Stomach smooth muscle (tissue), 2 donors: Measurements from ENCODE around the gene HEXD.

Experiments
- H3K27ac ChIP-seq: one replicate; pipeline ENCODE4 v1.7.0; 2013; ENCODE audit warnings: mild to moderate bottlenecking, low read length, inconsistent platforms
- H3K27me3 ChIP-seq, 2 donors: one replicate each; pipeline ENCODE4 v1.7.0; 2013; ENCODE audit warnings: low read length in 2 of 2; ENCODE audit not compliant: insufficient read depth in 2 of 2, control insufficient read depth in 1 of 2
- H3K36me3 ChIP-seq, 2 donors: one replicate each; pipeline ENCODE4 v1.7.0; 2013; ENCODE audit warnings: low read length in 2 of 2; ENCODE audit not compliant: control insufficient read depth in 2 of 2, insufficient read depth in 2 of 2
- H3K4me1 ChIP-seq: one replicate; pipeline ENCODE4 v1.7.0; 2013; ENCODE audit warnings: low read length; ENCODE audit not compliant: control insufficient read depth, insufficient read depth
- H3K4me3 ChIP-seq, 2 donors: one replicate each; pipeline ENCODE4 v1.7.0; 2013; ENCODE audit warnings: low read length in 2 of 2
- H3K9ac ChIP-seq, 2 donors: one replicate each; pipeline ENCODE4 v1.7.0; 2013; ENCODE audit warnings: low read length in 2 of 2, mild to moderate bottlenecking in 1 of 2
- H3K9me3 ChIP-seq, 2 donors: one replicate each; pipeline ENCODE4 v1.7.0; 2013; ENCODE audit warnings: low read length in 2 of 2; ENCODE audit not compliant: control insufficient read depth in 2 of 2
- donor health status: healthy.
- donor health status: Pancreatic carcinoma.

HEXD gene

GRCh38 chr17:82424001-82424862, 6.1 kb downstream of the HEXD start:
- peaks cover 4 to 8% of the 10 kb centered on the region in 2 donors for H3K36me3 ChIP-seq
- no peak overlapping the region for H3K9ac ChIP-seq
- H3K9me3 ChIP-seq: peaks cover 0 to 8% of the 10 kb centered on the region in 2 donors
- H3K27ac ChIP-seq: no peak overlapping the region
- H3K27me3 ChIP-seq: no peaks in the 10 kb centered on the region
- no peak overlapping the region for H3K4me3 ChIP-seq
- no peaks in the 10 kb centered on the region for H3K4me1 ChIP-seq

DNA sequence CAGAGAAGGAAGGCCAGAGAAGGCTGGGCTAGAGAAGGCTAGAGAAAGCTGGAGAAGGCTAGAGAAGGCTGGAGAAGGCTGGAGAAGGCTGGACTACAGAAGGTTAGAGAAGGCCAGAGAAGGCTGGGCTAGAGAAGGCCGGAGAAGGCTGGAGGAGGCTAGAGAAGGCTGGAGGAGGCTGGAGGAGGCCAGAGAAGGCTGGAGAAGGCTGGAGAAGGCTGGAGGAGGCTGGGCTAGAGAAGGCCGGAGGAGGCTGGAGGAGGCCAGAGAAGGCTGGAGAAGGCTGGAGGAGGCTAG, 6.7 kb downstream of the HEXD start:
- H3K4me3 ChIP-seq: no peak overlapping the region
- H3K27me3 ChIP-seq: no peaks in the 10 kb centered on the region
- H3K4me1 ChIP-seq: no peaks in the 10 kb centered on the region
- no peak overlapping the region for H3K9ac ChIP-seq
- peaks cover 4 to 8% of the 10 kb centered on the region in 2 donors for H3K36me3 ChIP-seq
- no peak overlapping the region for H3K27ac ChIP-seq
- peaks cover 0 to 8% of the 10 kb centered on the region in 2 donors for H3K9me3 ChIP-seq

- Histone ChIP-seq H3K36me3 (no peaks in the 10 kb centered on the region), H3K27ac (no peak overlapping the region)
Observed at GRCh38 chr17:82428546-82428945, 10.4 kb downstream of the HEXD start.

GRCh38 chr17:82429824-82430223, 11.7 kb downstream of the HEXD start:
- no peaks in the 10 kb centered on the region for H3K9me3 ChIP-seq
- H3K27ac ChIP-seq: no peak overlapping the region
- H3K4me3 ChIP-seq: no peak overlapping the region
- no peak overlapping the region for H3K9ac ChIP-seq
- no peaks in the 10 kb centered on the region for H3K4me1 ChIP-seq
- H3K36me3 ChIP-seq: no peaks in the 10 kb centered on the region
- H3K27me3 ChIP-seq: no peaks in the 10 kb centered on the region

More at GRCh38 chr17:82428546-82428945, 10.4 kb downstream of the HEXD start:
- Histone ChIP-seq H3K9me3 (no peaks in the 10 kb centered on the region), H3K27me3 (no peaks in the 10 kb centered on the region), H3K9ac (no peak overlapping the region), H3K4me1 (no peaks in the 10 kb centered on the region), H3K4me3 (no peak overlapping the region)

GRCh38 chr17:82432017-82432416, 13.9 kb downstream of the HEXD start:
- Histone ChIP-seq H3K4me1 (no peaks in the 10 kb centered on the region), H3K9ac (no peak overlapping the region), H3K27me3 (no peaks in the 10 kb centered on the region), H3K4me3 (no peak overlapping the region), H3K36me3 (no peaks in the 10 kb centered on the region), H3K9me3 (no peaks in the 10 kb centered on the region), H3K27ac (no peak overlapping the region)

DNA sequence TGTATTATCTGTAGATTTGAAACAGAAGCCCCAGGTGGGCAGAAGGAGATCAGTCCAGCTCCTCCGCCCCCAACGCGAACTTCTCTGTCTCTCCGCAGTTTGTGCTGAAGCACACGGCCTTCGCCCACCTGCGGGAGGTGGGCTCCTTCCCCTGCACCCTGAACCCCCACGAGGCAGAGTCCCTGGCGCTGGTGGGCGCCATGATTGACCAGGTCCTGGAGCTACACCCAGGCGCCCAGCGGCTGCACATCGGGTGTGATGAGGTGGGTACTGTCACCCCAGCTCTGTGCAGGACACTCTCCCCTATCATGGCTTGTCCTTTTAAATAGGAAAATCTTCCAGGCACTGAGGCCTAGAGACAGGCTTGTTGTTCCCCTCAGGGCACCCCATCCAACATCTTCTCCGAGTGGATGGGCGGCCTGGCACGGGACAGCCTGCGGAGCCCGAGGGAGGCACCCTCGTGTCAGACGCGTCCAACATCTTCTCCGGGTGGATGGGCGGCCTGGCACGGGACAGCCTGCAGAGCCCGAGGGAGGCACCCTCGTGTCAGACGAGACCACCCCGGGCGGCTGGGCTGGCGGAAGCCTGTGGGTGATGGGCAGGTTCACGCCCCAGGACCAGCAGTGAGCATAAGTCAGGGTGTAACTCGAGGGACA, 15.5 kb downstream of the HEXD start:
- H3K9ac ChIP-seq: no peak overlapping the region
- H3K36me3 ChIP-seq: no peaks in the 10 kb centered on the region
- H3K27me3 ChIP-seq: no peaks in the 10 kb centered on the region
- no peaks in the 10 kb centered on the region for H3K9me3 ChIP-seq
- H3K4me3 ChIP-seq: no peak overlapping the region
- no peak overlapping the region for H3K27ac ChIP-seq
- no peaks in the 10 kb centered on the region for H3K4me1 ChIP-seq

DNA sequence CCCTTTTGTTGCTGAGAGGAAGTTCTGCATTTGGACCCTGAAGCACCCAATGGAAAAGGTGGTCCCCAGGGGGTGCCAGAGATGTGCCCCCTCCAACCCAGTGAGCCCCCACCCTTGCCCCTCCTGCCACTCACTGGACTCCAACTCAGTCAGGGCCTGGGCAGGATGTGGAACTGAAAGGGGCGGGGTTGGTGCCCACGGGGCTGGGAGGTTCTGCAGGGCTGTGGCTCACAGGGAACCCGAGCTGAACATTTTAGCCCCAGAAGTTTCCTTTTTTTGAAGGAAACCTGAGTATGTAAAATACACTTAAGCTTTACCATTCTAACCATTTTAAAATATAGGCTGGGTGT, 16.0 kb downstream of the HEXD start:
- H3K27me3 ChIP-seq: no peaks in the 10 kb centered on the region
- H3K4me3 ChIP-seq: no peak overlapping the region
- no peak overlapping the region for H3K9ac ChIP-seq
- H3K9me3 ChIP-seq: no peaks in the 10 kb centered on the region
- no peak overlapping the region for H3K27ac ChIP-seq
- no peaks in the 10 kb centered on the region for H3K36me3 ChIP-seq
- no peaks in the 10 kb centered on the region for H3K4me1 ChIP-seq

- H3K27me3 ChIP-seq: no peaks in the 10 kb centered on the region
- H3K36me3 ChIP-seq: no peaks in the 10 kb centered on the region
- no peak overlapping the region for H3K9ac ChIP-seq
- H3K27ac ChIP-seq: no peak overlapping the region
- no peaks in the 10 kb centered on the region for H3K4me1 ChIP-seq
- no peak overlapping the region for H3K4me3 ChIP-seq
- H3K9me3 ChIP-seq: no peaks in the 10 kb centered on the region
Observed at GRCh38 chr17:82435103-82435502, 17.0 kb downstream of the HEXD start.

DNA sequence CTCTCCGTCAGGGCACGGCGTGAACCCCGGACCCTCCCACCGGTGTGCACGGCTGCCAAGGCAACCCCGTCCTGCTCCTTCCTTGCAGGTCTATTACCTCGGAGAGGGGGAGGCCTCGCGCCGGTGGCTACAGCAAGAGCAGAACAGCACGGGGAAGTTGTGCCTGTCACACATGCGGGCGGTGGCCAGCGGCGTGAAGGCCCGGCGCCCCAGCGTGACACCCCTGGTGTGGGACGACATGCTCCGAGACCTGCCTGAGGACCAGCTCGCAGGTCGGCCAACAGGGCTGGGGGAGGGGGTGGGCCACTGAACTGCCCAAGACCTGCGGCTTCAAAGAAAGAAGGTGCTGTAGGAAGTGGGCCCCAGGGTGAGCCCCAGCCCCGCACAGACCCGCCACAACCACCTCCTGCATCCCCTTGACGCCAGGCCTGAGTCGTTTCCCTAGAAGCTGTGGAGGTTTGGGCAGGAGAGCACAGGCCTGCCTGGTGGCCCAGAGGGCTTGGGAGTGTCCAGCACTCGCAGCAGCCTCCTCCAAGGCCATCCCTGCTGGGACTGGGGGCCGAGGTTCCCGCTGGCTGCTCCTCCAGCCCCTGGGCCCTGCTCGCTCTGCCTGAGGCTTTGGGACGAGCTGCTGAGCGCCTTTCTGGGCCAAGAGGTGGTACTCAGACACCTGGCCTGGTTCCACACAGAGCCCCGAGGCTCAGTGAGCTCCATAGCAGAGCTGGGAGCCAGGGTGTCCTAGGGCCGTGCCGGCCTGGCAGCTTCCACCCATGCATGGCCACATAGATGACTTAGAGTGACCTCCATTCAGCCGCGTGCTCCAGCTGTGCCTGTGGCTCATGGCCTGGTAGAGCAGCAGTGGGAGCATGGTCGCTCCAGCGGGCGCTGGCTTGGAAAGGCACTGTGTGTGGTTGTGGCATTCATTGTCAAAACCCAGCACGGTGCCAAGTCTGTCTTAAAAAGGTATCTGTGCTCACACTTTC, 17.7 kb downstream of the HEXD start:
- H3K36me3 ChIP-seq: no peaks in the 10 kb centered on the region
- H3K9ac ChIP-seq: no peak overlapping the region
- no peaks in the 10 kb centered on the region for H3K27me3 ChIP-seq
- H3K9me3 ChIP-seq: no peaks in the 10 kb centered on the region
- H3K27ac ChIP-seq: no peak overlapping the region
- no peak overlapping the region for H3K4me3 ChIP-seq
- no peaks in the 10 kb centered on the region for H3K4me1 ChIP-seq

- Histone ChIP-seq H3K4me3 (no peak overlapping the region), H3K27me3 (no peaks in the 10 kb centered on the region), H3K4me1 (no peaks in the 10 kb centered on the region), H3K36me3 (peaks cover 0 to 2% of the 10 kb centered on the region in 2 donors), H3K9ac (no peak overlapping the region), H3K9me3 (no peaks in the 10 kb centered on the region), H3K27ac (no peak overlapping the region)
Observed at GRCh38 chr17:82436601-82437324, 18.6 kb downstream of the HEXD start.
